ENCODE measurements around the gene CCDC17.

Gene CCDC17

DNA sequence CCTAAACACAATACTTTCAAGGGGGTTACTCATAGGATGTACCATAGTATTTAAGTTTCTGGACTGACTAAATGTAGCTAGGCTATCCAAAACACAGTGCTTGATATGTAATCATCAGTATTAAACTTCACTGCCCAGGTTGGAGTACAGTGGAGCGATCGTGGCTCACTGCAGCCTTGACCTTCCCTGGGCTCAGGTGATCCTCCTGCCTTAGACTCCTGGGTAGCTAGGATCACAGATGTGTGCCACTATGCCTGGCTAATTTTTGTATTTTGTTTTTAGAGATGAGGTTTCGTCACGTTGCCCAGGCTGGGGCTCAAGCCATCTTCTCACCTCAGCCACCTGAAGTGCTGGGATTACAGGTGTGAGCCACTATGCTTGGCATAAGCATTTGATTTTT, 29.4 kb downstream of the CCDC17 start:
- TF ChIP-seq, protein P1, sequence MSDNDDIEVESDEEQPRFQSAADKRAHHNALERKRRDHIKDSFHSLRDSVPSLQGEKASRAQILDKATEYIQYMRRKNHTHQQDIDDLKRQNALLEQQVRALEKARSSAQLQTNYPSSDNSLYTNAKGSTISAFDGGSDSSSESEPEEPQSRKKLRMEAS (IDR thresholded peaks at IDR 0.05; ENCODE audit: low read depth, low read length): no peak
- TF ChIP-seq POLR2A (IDR thresholded peaks at IDR 0.05; ENCODE audit: extremely low read depth, insufficient read length) (no peak), MYC (IDR thresholded peaks at IDR 0.05; ENCODE audit: low read depth, low read length) (no peak)
- TF ChIP-seq, protein P2, sequence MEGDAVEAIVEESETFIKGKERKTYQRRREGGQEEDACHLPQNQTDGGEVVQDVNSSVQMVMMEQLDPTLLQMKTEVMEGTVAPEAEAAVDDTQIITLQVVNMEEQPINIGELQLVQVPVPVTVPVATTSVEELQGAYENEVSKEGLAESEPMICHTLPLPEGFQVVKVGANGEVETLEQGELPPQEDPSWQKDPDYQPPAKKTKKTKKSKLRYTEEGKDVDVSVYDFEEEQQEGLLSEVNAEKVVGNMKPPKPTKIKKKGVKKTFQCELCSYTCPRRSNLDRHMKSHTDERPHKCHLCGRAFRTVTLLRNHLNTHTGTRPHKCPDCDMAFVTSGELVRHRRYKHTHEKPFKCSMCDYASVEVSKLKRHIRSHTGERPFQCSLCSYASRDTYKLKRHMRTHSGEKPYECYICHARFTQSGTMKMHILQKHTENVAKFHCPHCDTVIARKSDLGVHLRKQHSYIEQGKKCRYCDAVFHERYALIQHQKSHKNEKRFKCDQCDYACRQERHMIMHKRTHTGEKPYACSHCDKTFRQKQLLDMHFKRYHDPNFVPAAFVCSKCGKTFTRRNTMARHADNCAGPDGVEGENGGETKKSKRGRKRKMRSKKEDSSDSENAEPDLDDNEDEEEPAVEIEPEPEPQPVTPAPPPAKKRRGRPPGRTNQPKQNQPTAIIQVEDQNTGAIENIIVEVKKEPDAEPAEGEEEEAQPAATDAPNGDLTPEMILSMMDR (IDR thresholded peaks at IDR 0.05; ENCODE audit: low read depth, low read length): no peak
- H3K4me3 ChIP-seq (ENCODE audit: low read depth, low read length): no peak overlapping the region
- DNase-seq (ENCODE audit: low read depth): no peak

DNA sequence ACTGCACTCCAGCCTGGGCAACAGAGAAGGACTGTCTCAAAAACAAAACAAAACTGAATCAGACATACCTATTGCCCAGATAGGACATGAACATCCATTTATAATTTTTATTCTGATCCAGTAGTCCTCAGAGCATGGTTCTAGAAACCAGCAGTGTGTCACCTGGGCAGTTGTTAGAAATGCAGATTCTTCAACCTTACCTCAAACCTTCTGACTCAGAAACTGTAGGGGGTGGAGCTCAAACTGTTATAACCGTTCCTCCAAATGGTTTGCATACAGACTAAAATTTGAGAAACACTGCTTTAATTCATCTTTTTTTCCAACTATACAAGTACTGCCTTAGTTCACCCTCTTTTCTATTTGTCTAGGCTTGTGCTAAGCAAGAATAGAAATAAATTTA, 34.0 kb downstream of the CCDC17 start:
- TF ChIP-seq, protein P1 (IDR thresholded peaks at IDR 0.05; ENCODE audit: low read depth, low read length): no peak
- no peak for TF ChIP-seq POLR2A (IDR thresholded peaks at IDR 0.05; ENCODE audit: extremely low read depth, insufficient read length)
- TF ChIP-seq MYC (IDR thresholded peaks at IDR 0.05; ENCODE audit: low read depth, low read length): no peak
- TF ChIP-seq, protein P2 (IDR thresholded peaks at IDR 0.05; ENCODE audit: low read depth, low read length): no peak
- no peak overlapping the region for H3K4me3 ChIP-seq (ENCODE audit: low read depth, low read length)
- no peak for DNase-seq (ENCODE audit: low read depth)

DNA sequence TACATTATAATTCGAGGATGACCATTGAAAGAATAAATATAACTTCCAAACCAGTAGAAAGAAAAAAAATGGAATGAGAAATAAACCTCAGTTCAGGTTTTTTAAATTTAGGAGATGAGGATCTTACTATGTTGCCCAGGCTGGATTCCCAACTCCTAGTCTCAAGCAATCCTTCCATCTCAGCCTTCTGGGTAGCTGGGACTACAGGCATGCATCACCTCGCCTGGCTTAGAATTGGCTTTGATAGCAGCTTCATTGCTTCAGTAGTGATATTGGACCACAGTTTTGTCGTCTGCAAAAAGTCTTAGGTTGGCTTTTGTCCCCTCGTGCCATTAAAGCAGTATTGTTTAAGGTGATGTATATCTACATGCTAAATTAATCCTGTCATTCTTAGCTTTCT, 37.1 kb downstream of the CCDC17 start:
- no peak for DNase-seq (ENCODE audit: low read depth)
- H3K4me3 ChIP-seq (ENCODE audit: low read depth, low read length): peak overlapping the region; percentile 89
- no peak for TF ChIP-seq POLR2A (IDR thresholded peaks at IDR 0.05; ENCODE audit: extremely low read depth, insufficient read length)

DNA sequence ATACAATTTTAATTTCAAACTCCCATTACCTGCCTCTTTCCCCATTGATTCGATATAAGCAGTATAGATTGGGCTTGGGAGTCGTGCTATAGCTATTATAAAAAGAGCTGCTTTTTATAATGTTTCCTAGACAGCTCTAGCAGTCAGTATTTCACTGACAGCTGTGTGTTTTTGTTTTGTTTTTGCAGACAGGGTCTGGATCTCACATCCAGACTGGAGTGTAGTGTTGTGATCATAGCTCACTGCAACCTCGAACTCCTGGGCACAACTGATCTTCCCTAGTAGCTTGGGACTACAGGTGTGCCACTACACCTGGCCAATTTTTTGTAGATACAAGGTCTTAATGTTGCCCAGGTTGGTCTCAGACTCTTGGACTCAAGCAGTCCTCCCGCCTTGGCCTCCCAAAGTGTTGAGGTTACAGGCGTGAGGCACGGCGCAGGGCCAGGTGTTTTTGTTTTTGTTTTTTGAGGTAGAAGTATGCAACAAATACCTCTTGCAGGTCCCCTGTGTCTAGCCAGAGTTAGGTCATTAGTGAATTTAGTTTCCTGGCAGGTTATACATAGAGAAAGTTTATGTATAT, 38.3 kb downstream of the CCDC17 start:
- no peak for DNase-seq (ENCODE audit: low read depth)
- H3K4me3 ChIP-seq (ENCODE audit: low read depth, low read length): peak overlapping the region; percentile 89
- no peak for TF ChIP-seq MYC (IDR thresholded peaks at IDR 0.05; ENCODE audit: low read depth, low read length)
- TF ChIP-seq, protein P2 (IDR thresholded peaks at IDR 0.05; ENCODE audit: low read depth, low read length): no peak
- no peak for TF ChIP-seq POLR2A (IDR thresholded peaks at IDR 0.05; ENCODE audit: extremely low read depth, insufficient read length)
- TF ChIP-seq, protein P1 (IDR thresholded peaks at IDR 0.05; ENCODE audit: low read depth, low read length): no peak

DNA sequence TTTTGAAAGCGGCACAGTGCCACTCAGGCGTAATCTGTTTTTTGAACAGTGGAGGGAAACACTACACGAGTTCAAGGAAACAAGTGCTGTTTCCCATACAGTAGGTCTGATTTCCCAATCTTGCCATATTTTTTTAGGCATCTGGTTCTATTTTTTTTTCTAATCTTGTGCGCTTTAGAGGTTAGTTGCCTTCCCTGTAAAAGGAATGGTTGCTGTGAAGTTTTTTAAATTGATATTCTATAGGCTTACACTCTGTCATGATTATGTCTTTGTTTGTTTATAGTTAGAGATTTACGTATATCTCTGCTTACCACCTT, 38.8 kb downstream of the CCDC17 start:
- peak overlapping the region; percentile 89 for H3K4me3 ChIP-seq (ENCODE audit: low read depth, low read length)
- TF ChIP-seq MYC (IDR thresholded peaks at IDR 0.05; ENCODE audit: low read depth, low read length) (no peak), POLR2A (IDR thresholded peaks at IDR 0.05; ENCODE audit: extremely low read depth, insufficient read length) (no peak)
- TF ChIP-seq, protein P2 (IDR thresholded peaks at IDR 0.05; ENCODE audit: low read depth, low read length): no peak
- TF ChIP-seq, protein P1 (IDR thresholded peaks at IDR 0.05; ENCODE audit: low read depth, low read length): no peak
- no peak for DNase-seq (ENCODE audit: low read depth)

DNA sequence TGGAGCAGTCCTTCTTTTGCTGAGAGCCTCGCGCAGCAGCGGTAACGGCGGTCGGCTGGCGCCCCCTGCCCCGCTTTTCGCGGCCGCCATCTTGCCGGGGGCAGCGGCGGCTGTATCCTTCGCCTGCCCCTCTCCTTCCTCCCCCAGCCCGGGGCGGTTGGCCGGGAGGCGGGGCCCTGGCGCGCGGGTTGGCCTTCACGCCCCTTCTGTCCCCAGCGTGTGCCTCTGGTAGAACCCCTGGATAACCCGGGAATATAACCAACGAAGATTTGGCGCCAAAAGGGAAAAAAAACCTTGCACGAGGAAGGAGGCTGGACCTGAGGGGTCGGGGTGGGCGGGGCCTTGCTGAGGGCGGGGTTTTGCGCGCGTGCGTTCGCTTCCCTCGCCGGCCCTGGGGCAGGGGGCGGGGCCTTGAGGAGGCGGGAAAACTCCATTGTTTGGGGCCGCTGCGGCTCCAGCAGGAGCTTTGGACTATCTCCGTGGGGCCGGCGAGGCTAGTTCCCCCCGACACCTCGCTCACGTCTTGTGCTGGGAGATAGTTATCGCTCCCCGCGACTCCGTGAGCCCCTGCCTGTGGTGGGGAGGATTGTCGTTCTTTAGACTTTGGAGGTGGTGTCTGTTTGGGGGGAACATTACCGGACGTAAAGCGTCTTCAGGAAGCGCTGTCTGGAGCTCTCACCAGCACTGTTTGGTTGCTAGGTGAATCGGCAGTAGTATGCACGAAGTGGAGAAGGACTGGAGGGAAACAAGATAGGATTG, 39.3 kb downstream of the CCDC17 start:
- peak overlapping the region; percentile 89 for H3K4me3 ChIP-seq (ENCODE audit: low read depth, low read length)
- peak; percentile 92 for DNase-seq (ENCODE audit: low read depth)
- TF ChIP-seq, protein P2 (IDR thresholded peaks at IDR 0.05; ENCODE audit: low read depth, low read length): no peak
- TF ChIP-seq MYC (IDR thresholded peaks at IDR 0.05; ENCODE audit: low read depth, low read length): no peak; the same call in 1 of the 2 replicates
- TF ChIP-seq, protein P1 (IDR thresholded peaks at IDR 0.05; ENCODE audit: low read depth, low read length): no peak
- no peak for TF ChIP-seq POLR2A (IDR thresholded peaks at IDR 0.05; ENCODE audit: extremely low read depth, insufficient read length)
